OCI-LY7 (cell line): ENCODE results near the gene PAQR5.

Experiments
- EZH2phosphoT487 ChIP-seq: fragments of 200-600 bp; sonication (generic); IDR thresholded peaks from 2 replicates; pipeline ENCODE4 v1.6.1; 2018; ENCODE audit warnings: low read depth, borderline replicate concordance, mild to moderate bottlenecking, mixed run types, antibody characterized with exemption, low read length, moderate library complexity, mixed read lengths
- TF ChIP-seq, protein P1 (sequence below): fragments of 200-600 bp; sonication (generic); conservative IDR thresholded peaks from 2 replicates; pipeline ENCODE4 v1.5.1; 2014; ENCODE audit warnings: mild to moderate bottlenecking, antibody characterized with exemption, low read length, moderate library complexity, mixed read lengths

DNA sequence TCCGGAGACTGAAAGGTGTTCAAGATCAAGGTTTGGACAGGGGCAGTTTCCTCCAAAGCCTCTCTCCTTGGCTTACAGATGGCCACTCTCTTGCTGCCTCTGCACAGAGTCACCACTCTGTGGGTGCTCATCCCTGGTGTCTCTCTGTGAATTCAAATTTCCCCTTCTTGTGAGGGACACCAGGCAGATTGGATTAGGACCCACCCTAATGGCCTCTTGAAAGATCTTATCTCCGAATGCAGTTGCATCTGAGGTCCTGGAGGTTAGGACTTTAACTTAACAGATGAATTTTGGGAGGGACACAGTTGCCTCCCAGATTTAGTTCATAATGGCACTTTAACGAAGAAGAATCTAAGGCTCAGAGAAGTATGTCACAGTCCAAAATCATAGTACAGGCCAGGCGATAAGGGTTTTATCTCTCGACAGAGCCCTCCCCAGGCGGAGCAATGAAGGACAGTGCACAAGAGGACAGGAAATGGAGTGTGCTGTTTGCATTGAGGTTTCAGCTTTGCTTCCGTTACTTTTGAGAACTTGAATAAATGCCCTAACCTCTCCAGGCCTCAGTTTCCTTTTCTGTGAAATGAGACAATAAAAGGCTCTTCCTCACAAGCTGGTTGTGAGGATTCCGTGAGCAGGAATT is 76.6 kb downstream of the PAQR5 start:
- TF ChIP-seq, protein P1, sequence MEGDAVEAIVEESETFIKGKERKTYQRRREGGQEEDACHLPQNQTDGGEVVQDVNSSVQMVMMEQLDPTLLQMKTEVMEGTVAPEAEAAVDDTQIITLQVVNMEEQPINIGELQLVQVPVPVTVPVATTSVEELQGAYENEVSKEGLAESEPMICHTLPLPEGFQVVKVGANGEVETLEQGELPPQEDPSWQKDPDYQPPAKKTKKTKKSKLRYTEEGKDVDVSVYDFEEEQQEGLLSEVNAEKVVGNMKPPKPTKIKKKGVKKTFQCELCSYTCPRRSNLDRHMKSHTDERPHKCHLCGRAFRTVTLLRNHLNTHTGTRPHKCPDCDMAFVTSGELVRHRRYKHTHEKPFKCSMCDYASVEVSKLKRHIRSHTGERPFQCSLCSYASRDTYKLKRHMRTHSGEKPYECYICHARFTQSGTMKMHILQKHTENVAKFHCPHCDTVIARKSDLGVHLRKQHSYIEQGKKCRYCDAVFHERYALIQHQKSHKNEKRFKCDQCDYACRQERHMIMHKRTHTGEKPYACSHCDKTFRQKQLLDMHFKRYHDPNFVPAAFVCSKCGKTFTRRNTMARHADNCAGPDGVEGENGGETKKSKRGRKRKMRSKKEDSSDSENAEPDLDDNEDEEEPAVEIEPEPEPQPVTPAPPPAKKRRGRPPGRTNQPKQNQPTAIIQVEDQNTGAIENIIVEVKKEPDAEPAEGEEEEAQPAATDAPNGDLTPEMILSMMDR, result no peak
- no peak for TF ChIP-seq EZH2phosphoT487
